ENCODE data around the gene NAA50.

The NAA50 gene

GRCh38 chr3:113741086-113741485, 5.0 kb downstream of the NAA50 start:
- DNase-seq: peak; percentile 20

DNA sequence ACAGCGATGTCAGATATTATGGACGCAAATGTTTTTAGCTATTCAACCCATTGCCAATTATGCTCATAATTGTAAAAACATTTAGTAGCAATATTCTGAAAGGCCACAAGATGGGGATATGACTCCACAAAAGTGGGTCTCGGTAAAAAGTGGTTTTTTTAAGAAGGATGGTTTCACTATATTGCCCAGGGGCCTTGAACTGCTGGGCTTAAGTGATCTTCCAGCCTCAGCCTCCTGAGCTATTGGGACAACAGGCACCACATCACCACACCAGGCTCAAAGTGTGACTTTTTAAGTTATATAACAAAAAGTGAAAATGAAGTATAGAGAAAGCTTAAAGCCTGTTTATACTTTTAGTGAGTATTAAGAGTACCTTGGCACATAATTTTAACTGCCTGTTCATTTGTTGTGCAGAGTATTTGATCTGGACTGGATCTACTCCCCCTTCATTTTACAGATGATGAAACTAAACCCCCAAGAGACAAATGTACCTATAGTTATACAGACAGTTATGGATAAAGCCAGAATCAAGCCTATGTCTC, 9.4 kb downstream of the NAA50 start:
- DNase-seq: peak; percentile 87

GRCh38 chr3:113731694-113732093, 14.4 kb downstream of the NAA50 start:
- no peak for DNase-seq

DNA sequence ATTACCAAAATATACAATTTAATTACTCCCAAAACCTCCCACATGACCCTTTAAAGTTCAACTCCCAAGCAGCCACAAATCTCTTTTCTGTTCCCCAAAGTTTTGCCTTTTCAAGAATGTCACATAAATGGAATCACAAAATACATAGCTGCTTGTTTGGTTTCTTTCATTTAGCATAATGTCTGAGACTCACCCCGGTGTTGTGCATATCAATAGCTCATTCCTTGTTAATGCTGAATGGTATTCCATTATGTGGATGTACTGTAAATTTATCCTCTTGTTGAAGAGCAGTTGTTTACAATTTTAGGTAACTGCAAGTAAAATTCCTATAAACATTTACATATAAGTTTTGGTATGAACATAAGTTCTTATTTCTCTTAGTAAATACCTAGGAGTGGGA, 15.5 kb downstream of the NAA50 start:
- DNase-seq: no peak

- DNase-seq: no peak
Measured at GRCh38 chr3:113728661-113729060, 17.4 kb downstream of the NAA50 start.

DNA sequence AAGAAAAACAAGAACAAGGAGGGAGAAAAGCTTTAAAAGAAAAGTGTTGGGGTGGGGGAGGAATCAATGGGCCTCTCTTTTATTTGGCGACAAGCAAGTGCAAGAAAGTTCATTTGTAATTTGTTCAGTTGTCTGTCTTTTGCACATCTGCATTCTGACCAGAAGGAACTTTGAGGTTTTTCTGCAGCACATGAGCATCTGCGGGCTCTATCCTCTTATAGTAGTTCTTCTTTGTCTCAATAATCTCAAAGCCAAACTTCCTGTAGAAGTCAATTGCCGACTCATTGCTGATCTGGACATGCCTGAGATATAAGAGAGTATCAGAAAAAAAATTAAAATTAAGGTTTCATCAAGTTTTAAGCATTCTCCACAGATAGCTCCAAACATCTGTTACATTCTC, 24.4 kb downstream of the NAA50 start:
- peak; percentile 86 for DNase-seq

DNA sequence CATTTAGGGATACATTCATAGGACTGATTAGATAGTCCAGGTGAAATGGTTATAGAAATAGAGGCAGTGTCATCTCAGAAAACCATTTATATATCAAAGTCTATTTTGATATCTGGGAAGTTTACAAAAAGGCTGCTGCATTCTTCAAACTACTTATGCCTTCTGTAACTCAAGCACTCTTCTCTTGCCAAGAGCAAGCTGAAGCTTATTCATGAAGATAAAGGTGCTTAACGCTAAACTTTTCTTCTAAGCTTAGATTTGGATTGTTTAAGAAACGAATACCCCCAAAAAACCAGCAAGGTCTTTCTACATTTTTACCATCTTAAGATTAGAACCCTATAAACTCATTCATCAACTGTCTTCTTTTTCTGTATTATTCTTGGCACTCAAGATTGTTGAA, 26.3 kb downstream of the NAA50 start:
- DNase-seq: no peak

GRCh38 chr3:113719294-113719693, 26.8 kb downstream of the NAA50 start:
- no peak for DNase-seq

DNA sequence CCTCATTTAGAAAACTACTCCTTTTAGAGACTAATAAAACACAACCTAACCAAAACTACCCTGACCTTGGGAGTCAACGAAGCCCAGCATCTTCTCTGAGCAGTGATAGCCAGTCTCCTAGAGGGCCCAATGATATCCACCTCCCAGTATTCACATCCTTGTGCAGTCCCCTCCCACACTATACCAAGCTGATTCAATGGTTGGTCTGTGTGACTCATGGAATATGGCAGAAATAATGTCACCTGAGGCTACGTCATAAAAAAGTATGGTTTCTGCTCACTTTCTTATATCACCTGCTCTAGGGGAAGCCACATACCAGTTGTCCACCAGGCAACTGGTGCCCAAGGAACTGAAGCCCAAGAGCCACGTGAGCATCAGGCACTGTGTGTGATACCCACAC, 28.2 kb downstream of the NAA50 start:
- no peak for DNase-seq

- DNase-seq: no peak
Measured at GRCh38 chr3:113717308-113717707, 28.7 kb downstream of the NAA50 start.

DNA sequence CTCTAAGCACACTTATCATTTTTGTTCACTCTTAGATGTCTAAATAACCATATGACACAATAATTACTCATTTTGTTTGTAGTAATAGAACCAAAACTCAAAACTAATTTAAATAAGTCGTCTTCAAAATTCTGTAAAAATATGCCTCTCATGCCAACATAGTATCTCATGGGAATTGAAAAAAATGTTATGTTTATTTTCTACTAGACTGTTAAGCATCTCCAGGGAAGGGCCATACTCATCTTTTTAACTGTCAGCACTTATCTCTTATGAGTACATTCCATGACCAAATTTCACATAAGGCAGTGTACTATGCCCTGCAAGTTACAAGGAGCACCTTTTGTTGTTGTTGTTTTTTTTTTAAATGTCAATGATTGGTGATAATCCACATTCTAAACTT, 31.3 kb downstream of the NAA50 start:
- no peak for DNase-seq

DNA sequence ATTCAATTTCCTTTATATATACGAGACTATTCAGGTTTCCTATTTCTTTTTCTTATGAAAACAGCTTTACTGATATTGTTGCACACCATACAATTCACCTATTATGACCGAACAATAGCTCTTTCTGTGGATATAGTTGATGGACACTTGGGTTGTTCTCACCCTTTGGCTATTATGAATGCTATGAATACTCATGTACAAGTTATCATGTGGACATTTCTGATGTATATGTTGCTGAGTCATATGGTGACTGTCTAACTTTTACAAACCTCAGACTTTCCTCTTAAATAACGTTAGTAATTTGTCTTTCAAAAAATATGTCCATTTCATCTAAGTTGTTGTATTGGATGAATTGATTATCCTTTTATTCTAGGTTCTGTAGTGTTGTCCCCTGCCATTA, 33.9 kb downstream of the NAA50 start:
- peak; percentile 36 for DNase-seq

DNA sequence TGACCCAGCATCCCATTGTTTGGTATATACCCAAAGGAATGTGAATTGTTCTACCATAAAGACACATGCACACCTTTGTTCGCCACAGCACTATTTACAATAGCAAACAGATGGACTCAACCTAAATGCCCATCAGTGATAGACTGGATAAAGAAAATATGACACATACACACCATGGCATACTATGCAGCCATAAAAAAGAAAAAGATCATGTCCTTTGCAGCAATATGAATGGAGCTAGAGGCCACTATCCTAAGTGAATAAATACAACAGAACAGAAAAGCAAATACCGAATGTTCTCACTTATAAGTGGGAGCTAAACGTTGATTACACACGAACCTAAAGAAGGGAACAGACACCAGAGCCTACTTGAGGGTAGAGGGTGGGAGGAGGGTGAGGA, 38.2 kb downstream of the NAA50 start:
- DNase-seq: no peak

DNA sequence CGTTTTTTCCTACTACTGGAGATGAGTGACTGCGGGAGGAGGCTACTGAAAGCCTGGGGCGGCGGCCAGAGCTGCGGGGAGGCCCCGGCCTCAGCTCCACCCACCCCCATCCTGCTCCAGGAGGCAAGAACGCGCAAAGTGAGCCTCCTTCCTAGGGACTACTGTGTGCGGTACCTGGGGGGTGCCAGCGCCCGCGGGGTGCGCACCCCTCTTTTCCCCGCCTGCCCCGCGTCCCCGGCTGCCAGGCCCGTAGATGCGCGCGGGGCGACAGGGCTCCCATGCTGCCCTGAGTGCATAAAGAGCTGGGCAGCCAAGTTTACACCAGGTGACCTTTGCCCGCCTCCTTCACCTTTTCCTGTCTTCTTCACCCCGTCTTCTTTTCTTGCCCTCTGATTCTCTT, 47.1 kb downstream of the NAA50 start:
- peak; percentile 51 for DNase-seq

DNA sequence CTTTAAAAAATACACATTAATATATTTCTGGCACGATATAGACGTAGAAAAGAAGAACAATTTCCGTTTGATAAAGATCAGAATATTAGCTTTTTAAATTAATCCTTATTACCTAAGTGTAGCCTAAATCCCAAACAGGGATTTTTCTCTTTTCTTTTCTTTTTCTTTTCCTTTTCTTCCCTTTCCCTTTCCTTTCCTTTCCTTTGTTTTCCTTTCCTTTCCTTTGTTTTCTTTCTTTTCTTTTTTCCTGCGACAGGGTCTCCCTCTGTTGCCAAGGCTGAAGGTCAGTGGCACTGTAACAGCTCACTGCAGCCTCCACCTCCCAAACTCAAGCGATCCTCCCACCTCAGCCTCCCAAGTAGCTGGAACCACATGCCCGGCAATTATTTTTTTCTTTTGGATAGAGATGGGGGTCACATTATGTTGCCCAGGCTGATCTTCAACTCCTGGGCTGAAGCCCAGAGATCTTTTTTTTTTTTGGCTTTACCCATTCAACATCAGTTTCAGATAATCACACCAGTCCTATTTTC, 47.8 kb downstream of the NAA50 start:
- DNase-seq: no peak

DNA sequence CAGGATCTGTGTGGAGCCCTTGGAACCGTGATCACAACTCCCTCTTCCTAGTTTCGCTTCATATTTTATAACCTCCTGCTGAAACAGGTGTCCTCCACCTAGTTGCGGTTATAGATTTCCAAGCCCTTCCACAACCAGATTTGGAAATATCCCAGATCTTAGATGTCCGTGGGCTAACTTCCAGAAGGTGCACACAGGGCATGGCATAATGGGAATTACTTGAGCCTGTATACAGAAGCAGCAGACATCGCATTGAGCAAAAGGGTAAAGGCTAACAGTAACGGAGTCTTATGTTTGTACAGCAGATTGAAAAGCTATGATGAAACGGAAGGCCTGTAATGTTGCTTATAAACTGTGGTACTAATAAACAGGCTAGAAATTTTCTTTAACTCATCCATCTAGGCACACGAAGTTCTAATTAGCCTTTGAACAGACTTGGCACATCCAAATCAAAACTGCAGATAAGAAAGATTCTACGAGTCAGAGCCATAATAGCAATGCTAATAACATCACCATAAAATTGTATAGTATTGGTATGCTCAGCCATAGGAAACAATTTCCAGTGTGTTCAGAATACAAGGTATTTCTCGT, 48.5 kb downstream of the NAA50 start:
- peak; percentile 35 for DNase-seq

- peak; percentile 100 for DNase-seq
Measured at GRCh38 chr3:113696658-113697499, 49.2 kb downstream of the NAA50 start.

- DNase-seq: peak; percentile 92
Measured at GRCh38 chr3:113695786-113696645, 50.0 kb downstream of the NAA50 start, which contains the start of gene USF3. Gene USF3 (minus strand): TSS chr3:113696642. CDS start chr3:113674878, 21,764 bp downstream.

GRCh38 chr3:113695431-113695785, 50.6 kb downstream of the NAA50 start:
- DNase-seq: no peak

DNA sequence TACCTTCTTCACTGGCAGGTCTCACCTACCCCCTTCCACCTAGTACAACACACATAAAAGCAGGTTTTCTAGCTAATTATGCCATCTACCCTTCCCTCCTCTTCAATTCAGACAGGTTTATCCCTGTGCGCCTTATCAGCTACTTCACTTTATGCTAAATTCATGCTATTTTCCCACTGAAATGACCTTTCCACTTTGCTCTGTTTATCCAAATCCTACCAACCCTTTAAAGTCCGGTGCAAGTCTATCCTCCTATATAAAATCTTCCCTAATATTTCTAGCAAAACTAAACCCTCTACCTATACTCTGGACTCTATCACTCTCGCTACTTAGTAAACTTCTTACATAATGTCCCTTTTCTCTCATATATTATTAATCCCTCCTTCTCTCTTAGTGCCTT, 55.6 kb downstream of the NAA50 start:
- DNase-seq: no peak

DNA sequence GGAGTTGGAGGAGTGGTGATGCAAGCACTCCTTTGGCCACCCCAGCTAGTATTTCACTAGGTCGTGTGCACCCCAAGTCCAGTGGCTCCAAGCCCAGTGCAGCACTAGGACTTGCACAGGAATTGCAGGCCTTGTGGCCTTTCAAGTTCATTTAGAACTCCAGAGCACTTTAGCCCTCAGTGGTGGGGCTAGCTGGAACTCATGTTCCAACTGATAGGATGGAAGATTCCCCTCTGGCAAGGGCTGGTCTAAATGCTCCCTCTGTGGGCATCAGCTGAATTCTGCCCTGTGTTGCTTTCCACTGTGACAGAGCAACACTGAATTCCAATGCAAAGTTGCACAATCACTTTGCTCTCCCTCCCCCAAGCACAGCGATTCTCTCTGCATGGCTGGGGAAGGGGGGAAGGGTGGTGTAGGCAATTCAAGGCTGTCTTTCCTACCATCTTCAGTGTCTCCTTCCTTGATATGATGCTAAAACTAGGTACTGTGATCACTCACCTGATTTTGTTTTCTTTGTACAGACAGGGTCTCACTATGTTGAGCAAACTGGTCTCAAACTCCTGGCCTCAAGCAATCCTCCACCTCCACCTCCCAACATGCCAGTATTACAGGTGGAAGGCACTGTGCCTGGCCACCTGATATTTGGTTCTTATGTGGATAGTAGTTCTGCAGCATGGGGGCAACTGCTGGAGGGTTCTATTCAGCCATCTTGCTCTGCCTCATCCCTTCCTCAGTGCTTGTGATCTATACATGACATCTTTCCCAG, 59.9 kb downstream of the NAA50 start:
- DNase-seq: peak; percentile 19

- no peak for DNase-seq
Measured at GRCh38 chr3:113685124-113685523, 60.9 kb downstream of the NAA50 start.

All from hematopoietic multipotent progenitor cell treated with erythropoietin and hydrocortisone succinate and interleukin-3 and kit ligand, for 4 days (in vitro differentiated cells).